C4-2B (cell line): ENCODE results near the gene JAZF1.

ENCODE experiments used
- H3K27ac ChIP-seq: fragments of 450-650 bp; 2 replicates; pipeline ENCODE4 v1.5.1; 2017
- CTCF ChIP-seq: fragments of 450-650 bp; conservative IDR thresholded peaks from 2 replicates; pipeline ENCODE4 v1.5.1; 2017; ENCODE audit warnings: mild to moderate bottlenecking
- ZFX ChIP-seq: fragments of 450-650 bp; IDR thresholded peaks from 2 replicates; pipeline ENCODE4 v1.6.1; 2017

JAZF1 gene

GRCh38 chr7:28072876-28073514 lies 107.6 kb downstream of the JAZF1 start:
- TF ChIP-seq CTCF, result no peak
- no peak for TF ChIP-seq ZFX
- H3K27ac ChIP-seq, result no peak overlapping the region

DNA sequence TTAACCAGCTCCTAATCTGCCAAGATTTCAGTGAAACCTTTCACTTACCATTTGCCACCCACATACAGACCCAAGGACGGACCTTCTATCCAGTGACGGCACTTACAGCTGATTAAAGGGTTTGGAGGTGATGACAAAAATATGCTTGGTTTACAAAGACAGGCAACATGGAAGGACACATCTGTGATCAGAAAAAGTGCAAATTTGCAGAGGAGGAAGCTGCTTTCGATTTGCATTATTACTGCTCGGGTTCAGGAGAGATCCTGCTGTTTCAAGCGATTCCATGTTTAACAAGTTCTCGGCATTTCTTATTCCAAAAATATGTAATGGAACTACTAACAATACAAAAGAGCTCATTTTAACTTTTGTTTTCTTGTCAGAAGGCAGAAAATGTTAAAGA lies 109.0 kb downstream of the JAZF1 start:
- no peak overlapping the region for H3K27ac ChIP-seq
- no peak for TF ChIP-seq CTCF

- TF ChIP-seq CTCF, result no peak
- TF ChIP-seq ZFX, result no peak
- H3K27ac ChIP-seq, result no peak overlapping the region
These were observed 110.1 kb downstream of the JAZF1 start for GRCh38 chr7:28070297-28071055.

GRCh38 chr7:28069807-28070206 lies 110.8 kb downstream of the JAZF1 start:
- H3K27ac ChIP-seq, result no peak overlapping the region
- no peak for TF ChIP-seq ZFX
- no peak for TF ChIP-seq CTCF

DNA sequence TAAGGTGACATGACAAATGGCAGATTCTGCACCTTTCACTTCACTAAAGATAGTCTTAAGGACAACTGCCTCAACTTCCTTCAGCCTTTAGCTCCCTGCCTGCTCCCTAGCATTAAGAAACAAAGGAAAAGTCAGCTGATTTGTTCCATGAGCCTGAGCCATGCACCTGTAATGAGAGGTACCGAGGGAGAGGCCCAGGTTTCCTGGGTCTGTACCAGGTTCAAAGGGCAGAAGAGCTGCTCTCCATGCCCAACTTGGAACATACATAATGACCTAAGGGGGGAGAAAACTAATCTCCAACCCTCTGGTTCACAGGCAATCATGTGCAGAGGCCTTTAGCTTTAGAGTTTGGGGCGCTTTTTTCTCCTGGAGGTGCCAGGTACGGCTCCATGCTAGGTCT lies 111.2 kb downstream of the JAZF1 start:
- TF ChIP-seq CTCF, result no peak
- no peak for TF ChIP-seq ZFX
- no peak overlapping the region for H3K27ac ChIP-seq

DNA sequence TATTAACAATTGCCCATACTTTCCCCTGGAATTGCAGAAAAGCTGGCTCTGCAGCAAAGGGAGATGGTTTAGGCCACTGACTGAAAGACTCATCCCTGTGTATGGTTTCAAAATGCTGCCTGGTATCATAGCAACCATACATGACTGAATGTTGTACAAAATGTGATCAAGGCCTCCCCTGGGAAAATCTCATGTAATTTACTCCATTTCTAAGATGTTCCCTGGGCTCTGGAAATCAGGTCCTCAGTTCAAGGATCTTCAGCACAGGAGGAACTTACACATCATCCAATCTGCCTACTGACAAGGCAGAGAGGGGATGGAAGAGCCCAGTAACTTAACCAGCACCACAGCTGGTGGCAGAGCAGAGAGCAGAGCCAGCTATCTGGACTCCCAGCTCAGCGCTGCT lies 111.8 kb downstream of the JAZF1 start:
- no peak overlapping the region for H3K27ac ChIP-seq
- TF ChIP-seq CTCF (no peak), ZFX (no peak)

DNA sequence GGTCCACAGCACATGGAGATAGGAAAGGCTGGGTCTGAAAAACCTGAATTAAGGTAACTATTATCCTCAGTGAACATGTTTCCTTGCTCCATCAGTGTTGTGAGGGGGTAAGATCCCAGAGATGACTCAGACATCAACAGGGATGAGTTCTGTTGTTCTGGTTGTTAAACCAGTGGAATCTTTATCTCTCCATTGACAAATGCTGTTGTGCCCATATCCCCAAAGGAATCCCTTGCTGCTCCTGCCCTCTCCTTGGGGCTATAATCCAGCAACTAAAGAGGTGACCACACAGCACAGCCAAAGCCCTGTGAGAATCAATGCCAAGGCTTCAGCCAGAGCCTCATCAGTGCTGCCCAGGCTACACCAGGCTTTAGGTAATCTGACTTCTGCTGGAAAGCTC lies 113.4 kb downstream of the JAZF1 start:
- H3K27ac ChIP-seq, result no peak overlapping the region
- TF ChIP-seq ZFX (no peak), CTCF (no peak)
